ENCODE results near the gene HDAC5. TPM values are rescaled to one million over a fixed set of nuclear protein-coding genes. Genes with fewer than 3 reads are reported as not detected.
A peak's percentile ranks its signal among the peaks of the same experiment; 100 is the strongest.

Gene HDAC5
- total and polyA plus RNA-seq, 4 donors, result 29.6 to 77.4 (median 36.4) TPM

- H3K4me3 ChIP-seq, result no peak overlapping the region
- H3K9me3 ChIP-seq (ENCODE audit: control insufficient read depth in 4 of 4, insufficient read depth in 3 of 4, low read length in 3 of 4), result no peaks in the 10 kb centered on the region
- no peak overlapping the region for H3K27ac ChIP-seq (ENCODE audit: low read depth in 1 of 2, low read length in 1 of 2)
- no peak for TF ChIP-seq CTCF (IDR thresholded peaks at IDR 0.05; ENCODE audit: control extremely low read depth, extremely low read depth)
- peaks cover 0 to 4% (median 0%) of the 10 kb centered on the region in 5 donors for H3K4me1 ChIP-seq (ENCODE audit: control insufficient read depth in 5 of 5, insufficient read depth in 5 of 5, low read length in 5 of 5)
- no peak overlapping the region for H3K9ac ChIP-seq (ENCODE audit: insufficient read depth in 1 of 2, low read length in 2 of 2)
- H3K27me3 ChIP-seq (ENCODE audit: control insufficient read depth in 3 of 3, insufficient read depth in 3 of 3, low read length in 2 of 3), result no peaks in the 10 kb centered on the region
- peaks cover 32 to 83% (median 40%) of the 10 kb centered on the region in 4 donors for H3K36me3 ChIP-seq (ENCODE audit: control insufficient read depth in 4 of 4, insufficient read depth in 4 of 4, low read length in 4 of 4)
- 83 to 89% methylated on average over 18 of the region's 18 CpGs for WGBS, 2 donors
- ATAC-seq (ENCODE audit: insufficient read depth, low FRiP score) (no peak), DNase-seq (no peak)
Measured at GRCh38 chr17:44079877-44080821, 43.3 kb downstream of the HDAC5 start.

GRCh38 chr17:44078412-44078811 is 45.0 kb downstream of the HDAC5 start:
- H3K4me3 ChIP-seq, result no peak overlapping the region
- no peaks in the 10 kb centered on the region for H3K27me3 ChIP-seq (ENCODE audit: control insufficient read depth in 3 of 3, insufficient read depth in 3 of 3, low read length in 2 of 3)
- DNase-seq, result no peak
- H3K9ac ChIP-seq (ENCODE audit: insufficient read depth in 1 of 2, low read length in 2 of 2), result no peak overlapping the region
- 93 to 96% methylated on average over 19 of the region's 19 CpGs for WGBS, 2 donors
- no peaks in the 10 kb centered on the region for H3K9me3 ChIP-seq (ENCODE audit: control insufficient read depth in 4 of 4, insufficient read depth in 3 of 4, low read length in 3 of 4)
- H3K36me3 ChIP-seq (ENCODE audit: control insufficient read depth in 4 of 4, insufficient read depth in 4 of 4, low read length in 4 of 4), result peaks cover 32 to 79% (median 44%) of the 10 kb centered on the region in 4 donors
- H3K27ac ChIP-seq (ENCODE audit: low read depth in 1 of 2, low read length in 1 of 2), result no peak overlapping the region
- TF ChIP-seq CTCF (IDR thresholded peaks at IDR 0.05; ENCODE audit: control extremely low read depth, extremely low read depth), result no peak
- ATAC-seq (ENCODE audit: insufficient read depth, low FRiP score), result no peak
- peaks cover 0 to 7% (median 0%) of the 10 kb centered on the region in 5 donors for H3K4me1 ChIP-seq (ENCODE audit: control insufficient read depth in 5 of 5, insufficient read depth in 5 of 5, low read length in 5 of 5)

GRCh38 chr17:44077595-44077909 is 45.9 kb downstream of the HDAC5 start:
- H3K4me1 ChIP-seq (ENCODE audit: control insufficient read depth in 5 of 5, insufficient read depth in 5 of 5, low read length in 5 of 5), result peaks cover 0 to 7% (median 0%) of the 10 kb centered on the region in 5 donors
- H3K27me3 ChIP-seq (ENCODE audit: control insufficient read depth in 3 of 3, insufficient read depth in 3 of 3, low read length in 2 of 3), result no peaks in the 10 kb centered on the region
- no peak for TF ChIP-seq CTCF (IDR thresholded peaks at IDR 0.05; ENCODE audit: control extremely low read depth, extremely low read depth)
- no peaks in the 10 kb centered on the region for H3K9me3 ChIP-seq (ENCODE audit: control insufficient read depth in 4 of 4, insufficient read depth in 3 of 4, low read length in 3 of 4)
- H3K9ac ChIP-seq (ENCODE audit: insufficient read depth in 1 of 2, low read length in 2 of 2), result no peak overlapping the region
- H3K36me3 ChIP-seq (ENCODE audit: control insufficient read depth in 4 of 4, insufficient read depth in 4 of 4, low read length in 4 of 4), result peaks cover 29 to 74% (median 43%) of the 10 kb centered on the region in 4 donors
- ATAC-seq (ENCODE audit: insufficient read depth, low FRiP score), result no peak
- H3K27ac ChIP-seq (ENCODE audit: low read depth in 1 of 2, low read length in 1 of 2), result peak overlapping the region in 1 of 2 donors; percentile 54
- WGBS, 2 donors, result 36 to 60% methylated on average over 4 of the region's 4 CpGs
- DNase-seq, result no peak
- H3K4me3 ChIP-seq, result no peak overlapping the region

Measured in lung (tissue), 12 donors.